ENCODE measurements around the gene MAN2B2.

The MAN2B2 gene

DNA sequence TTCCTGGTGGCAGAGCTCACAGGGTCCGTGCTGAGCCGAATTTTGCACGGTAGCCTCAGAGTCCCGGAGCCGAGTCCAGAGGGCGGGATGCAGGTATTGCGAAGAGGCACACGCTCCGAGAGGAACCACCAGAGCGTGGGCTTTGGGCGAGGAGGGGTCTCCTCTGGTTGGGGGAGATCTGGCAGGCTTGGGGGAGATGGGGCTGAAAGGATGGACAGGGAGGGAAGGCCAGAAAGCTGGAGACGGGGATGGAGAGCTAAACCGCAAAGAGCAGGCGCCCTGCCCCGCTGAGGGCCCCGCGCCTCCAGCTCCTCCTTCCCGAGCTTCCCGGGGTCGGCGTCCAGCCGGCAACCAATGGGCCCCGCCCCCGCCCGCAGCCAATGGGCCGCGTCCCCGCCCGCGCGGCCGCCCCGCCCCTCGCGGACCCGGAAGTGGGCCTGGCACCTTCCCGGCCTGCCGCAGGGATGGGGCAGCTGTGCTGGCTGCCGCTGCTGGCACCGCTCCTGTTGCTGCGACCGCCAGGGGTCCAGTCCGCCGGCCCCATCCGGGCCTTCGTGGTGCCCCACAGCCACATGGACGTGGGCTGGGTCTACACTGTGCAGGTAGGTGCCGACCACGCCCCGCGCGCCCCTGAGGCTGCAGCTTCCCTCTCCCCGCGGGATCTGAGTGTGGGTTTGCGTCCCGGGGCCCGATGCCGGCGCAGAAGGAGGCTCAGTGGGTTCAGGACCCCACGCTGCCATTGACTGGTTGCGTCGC is at the start of gene MAN2B2:
Gene MAN2B2, plus strand, starts transcription at position 443 of the 756 bp plus-strand sequence. Its CDS starts 22 bp downstream, at position 465.
- DNase-seq (ENCODE audit: low read depth), result peak; percentile 69

DNA sequence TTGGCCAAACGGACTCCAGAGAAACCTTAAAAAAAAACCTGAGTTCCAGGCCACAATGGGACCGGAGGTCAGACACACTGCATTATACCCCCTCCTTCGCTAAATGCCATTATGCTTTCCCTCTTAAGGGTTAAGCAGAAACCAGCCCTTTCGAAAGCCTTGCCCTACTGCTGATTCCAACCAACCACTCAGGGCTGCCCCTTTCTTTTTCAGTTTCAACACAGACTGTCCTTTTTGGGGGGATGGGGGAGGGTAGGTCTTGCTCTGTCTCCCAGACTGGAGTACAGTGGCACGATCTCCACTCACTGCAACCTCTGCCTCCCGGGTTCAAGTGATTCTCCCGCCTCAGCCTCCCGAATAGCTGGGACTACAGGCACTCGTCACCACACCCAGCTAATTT is 49.5 kb upstream of the MAN2B2 start:
- DNase-seq (ENCODE audit: low read depth), result no peak

DNA sequence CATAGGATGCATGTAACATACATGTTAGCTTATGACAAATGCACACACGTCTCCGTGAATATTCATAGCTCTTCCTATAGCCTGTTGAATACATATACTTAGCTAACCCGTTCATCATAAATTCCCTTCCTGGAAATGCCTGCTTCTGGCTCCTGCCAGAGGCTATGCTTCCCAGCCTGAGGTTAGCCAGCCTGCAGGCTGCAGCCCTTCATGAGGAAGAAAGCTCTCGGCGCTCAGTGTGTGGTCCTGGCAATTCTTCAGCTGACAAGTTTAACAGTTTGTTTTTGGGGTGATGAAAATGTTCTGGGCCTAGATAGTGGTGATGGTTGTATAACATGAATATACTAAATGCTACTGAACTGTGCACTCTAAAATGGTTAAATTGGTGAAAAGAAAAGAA is 48.8 kb upstream of the MAN2B2 start:
- no peak for DNase-seq (ENCODE audit: low read depth)

DNA sequence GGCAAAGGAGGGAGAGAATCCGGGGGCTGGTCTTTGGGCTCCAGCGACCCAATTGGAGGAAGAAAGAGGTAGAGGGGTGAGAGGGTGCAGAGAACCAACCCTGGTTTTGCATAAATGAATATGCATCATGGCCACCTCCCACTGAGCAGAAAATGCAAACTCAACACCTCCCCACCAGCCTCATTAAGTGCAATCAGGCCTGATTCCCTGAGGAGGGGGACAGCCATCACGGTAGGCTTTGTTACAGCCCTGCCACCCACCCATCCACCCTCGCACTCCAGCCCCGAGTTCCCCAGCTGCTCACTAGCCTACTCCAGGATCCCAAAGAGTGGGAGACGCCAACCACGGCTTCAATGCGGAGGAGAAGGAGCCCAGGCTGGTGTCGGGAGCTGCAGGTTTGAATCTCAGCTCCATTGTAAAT is 48.3 kb upstream of the MAN2B2 start:
- no peak for DNase-seq (ENCODE audit: low read depth)

DNA sequence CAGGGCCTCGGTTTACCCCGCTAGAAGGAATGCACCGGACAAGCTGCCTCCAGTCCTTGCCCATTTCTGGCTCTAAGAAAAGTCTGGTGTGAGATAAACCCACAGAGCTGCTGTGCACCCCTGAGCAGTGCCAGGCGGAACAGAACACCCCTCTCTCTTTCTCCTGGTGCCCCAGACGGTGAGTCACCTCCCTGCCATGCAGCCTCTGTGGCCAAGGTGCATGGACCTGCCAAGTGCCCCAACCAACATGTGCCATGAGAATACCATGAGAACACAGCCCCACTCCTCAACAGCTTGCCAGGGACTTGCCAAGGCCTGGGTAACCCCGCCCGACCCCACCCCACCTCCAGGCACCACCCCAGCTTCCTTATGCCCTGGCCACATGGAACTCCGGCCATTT is 47.7 kb upstream of the MAN2B2 start:
- DNase-seq (ENCODE audit: low read depth), result no peak

DNA sequence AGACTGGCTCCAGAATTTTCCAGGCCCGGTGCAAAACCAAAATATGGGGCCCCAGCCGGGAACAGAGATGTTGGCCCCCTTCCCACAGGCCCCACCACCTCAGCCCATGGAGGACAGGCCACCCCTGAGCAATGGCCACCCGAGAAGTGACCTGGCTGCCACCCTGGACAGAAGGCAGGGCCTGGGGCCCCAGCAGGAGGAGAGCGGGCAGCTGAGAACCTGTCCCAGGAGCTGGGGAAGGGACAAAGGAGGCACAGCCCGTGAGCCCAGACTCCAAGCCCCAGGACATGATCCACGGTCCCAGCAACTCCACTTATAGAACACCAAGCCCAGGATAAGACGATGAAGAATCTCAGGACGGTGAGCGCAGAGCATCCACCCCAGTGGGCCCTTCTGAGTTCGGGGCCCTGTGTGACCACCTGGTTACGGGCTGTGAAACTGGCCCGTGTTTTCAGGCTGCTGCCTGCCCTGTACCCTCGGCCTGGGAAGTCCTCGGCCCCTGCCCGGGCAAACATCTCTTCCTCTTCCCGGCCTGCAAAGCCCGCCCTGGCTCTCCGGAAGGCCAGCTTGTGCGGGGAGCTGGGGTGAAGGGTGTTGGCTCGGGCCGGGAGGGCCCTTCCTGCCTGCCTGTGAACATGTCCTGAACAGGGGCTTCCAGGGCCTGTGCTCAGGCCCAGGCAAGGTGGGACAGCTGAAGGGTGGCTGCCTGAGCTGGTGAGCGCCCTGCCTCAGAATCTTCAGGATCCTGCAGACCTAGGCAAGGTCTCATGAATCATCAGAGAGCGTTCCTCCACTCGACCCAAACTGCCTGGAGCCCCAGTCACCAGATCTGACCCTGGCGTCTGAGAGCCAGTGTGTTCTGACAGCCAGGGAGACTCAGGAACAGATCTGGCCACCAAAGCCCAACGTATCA is 47.0 kb upstream of the MAN2B2 start:
- DNase-seq (ENCODE audit: low read depth), result no peak

DNA sequence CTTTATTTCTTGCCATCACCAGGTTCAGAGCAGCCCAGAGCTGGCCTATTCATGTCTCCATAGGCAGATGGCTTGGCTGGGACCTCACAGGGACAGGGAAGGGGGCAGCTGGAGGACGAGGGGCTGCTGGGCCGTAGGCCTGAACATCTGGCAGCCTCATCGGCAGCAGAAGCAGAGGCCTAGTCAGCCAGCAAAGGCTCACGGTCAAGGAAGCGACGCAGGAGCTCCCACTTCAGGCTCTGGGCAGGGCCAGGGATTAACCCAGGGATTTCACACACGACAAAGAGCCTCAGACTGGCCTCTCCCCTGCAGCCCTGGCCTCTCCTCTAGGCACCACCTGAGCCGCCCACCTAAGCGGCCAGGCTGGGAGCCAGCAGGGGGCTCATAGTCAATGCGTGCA is 46.0 kb upstream of the MAN2B2 start:
- DNase-seq (ENCODE audit: low read depth), result no peak

DNA sequence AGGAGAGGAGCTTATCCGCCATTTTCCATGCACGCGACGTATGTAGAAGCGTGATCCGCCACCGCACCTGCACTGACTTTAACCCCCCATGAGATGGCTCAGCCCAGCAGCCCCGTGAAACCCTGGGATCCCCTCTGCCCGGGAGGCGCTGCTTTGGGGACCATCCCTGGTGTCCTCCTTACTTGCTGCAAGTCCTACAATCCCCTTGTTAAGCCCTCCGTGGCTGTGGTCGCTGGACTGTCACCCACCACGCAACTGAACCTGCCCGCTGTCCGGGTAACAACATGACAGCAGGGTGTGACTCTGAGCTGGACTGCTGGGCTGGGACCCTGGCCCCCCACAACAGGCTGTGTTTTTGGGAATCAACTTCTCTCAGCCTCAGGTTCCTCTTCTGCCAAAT is 44.7 kb upstream of the MAN2B2 start:
- no peak for DNase-seq (ENCODE audit: low read depth)

DNA sequence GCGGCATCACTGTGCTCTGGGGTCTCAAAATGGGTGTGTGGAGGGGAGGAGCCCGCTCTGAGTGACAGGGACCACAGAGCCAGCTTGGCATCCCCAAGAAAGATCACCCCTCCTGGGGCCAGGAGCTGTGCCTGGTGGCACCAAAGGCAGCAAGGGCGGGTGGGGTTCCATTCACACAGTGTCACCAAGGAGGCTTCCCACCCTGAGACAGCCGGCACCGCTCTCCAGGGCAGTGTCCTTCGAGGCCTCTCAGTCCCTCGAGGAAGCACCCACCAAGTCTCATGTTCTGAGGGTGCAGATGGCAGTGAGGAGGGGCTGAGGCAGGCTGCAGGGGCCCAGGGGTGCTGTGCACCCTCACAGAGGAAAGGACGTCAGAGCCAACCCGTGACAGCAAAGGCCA is 44.0 kb upstream of the MAN2B2 start:
- DNase-seq (ENCODE audit: low read depth), result no peak

DNA sequence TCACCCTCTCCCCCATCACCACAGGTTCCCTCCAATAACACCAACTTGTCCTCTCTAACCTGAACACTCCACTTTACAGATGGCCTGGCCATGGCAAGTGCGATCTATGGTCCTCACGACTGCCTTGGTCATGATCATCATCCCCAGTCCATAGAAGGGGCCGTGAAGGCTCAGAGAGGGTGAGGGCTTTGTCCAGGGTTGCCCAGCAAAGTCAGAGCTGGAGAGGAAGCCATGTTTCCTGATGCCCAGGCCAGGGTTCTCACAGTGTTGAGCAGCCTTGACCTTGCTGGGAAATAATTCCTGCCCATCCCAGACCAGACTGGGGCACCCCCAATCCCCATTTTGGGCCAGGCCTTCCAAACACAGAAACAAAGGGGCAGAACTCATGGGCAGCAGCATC is 42.9 kb upstream of the MAN2B2 start:
- DNase-seq (ENCODE audit: low read depth), result no peak

DNA sequence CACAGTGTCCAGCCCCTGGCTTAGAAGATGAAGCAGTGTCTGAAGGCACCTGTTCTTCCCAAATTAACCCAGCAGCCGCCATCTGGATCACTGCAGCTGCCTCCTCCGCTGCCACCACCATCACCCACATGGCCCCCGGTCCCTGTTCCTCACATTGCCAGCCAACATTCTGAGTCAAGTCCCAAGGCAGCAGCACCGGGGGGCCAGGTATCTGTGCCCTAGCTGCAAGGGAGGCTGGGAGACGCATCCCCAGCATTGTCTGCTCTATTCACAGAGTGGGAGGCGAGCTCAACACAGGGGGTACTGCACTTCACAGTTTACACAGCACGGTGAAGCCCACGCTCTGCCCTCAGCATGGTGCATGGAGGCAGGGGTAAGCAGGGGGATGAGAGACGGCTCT is 42.3 kb upstream of the MAN2B2 start:
- no peak for DNase-seq (ENCODE audit: low read depth)

DNA sequence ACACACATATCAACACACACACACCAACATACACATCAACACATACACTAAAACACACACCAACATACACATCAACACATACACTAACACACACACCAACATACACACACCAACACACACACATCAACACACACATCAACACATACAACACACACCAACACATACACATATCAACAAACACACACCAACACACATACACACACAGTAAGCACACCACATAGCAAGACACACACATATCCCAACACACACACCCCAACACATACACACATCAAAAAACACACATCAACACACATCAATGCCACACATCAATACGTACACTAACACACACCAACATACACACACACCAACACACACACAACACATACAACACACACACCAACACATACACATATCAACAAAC is 40.9 kb upstream of the MAN2B2 start:
- DNase-seq (ENCODE audit: low read depth), result no peak

DNA sequence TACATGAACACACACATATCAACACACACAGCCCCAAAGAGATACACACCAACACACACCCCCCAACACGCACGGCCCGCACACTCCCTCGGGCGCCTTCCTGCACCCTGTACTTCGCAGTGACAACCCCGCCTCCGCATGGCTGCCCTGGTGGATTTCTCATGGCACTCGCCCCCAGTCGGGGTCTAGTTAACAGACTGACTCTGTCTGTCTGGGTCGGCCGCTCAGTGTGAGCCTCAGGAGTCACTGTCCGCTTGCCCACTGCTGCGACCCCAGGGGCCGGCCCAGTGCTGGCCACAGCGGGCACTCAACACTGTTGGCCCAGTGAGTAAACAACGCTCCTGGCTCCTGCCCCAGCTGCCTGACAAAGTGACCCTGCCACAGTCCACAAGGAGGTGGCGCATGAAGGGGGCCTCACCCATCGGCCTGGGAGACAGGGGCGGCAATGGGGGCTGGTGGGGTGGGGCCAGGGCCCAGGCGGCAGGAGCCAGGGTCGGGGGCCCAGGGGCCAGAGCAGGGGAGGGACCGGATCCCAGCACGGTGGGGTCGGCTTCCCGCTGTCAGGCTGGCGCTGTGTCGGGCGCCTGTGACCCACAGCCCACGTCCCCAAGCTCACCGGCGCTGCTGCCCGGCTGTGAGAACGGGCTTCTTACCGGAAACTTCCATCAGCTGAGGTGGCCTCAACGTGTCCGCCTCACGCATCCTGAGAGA is 40.2 kb upstream of the MAN2B2 start:
- DNase-seq (ENCODE audit: low read depth), result no peak

DNA sequence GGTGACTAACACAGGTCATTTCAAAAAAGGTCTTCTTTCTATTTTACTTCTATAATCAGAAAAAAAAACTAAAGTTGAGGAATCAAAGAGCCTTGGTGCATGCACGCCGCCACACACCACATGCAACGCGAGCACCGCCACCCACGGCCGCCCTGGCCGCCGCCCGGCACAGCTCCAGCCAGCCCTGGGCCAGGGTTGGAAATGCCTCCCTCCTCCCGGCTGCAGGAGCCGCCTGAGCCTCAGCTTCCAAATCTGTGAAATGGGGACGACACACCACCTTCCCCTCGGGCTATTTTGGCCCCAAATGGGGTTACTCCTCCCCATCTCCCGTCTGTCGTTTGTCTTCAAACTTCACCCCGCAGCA is 39.7 kb upstream of the MAN2B2 start:
- no peak for DNase-seq (ENCODE audit: low read depth)

DNA sequence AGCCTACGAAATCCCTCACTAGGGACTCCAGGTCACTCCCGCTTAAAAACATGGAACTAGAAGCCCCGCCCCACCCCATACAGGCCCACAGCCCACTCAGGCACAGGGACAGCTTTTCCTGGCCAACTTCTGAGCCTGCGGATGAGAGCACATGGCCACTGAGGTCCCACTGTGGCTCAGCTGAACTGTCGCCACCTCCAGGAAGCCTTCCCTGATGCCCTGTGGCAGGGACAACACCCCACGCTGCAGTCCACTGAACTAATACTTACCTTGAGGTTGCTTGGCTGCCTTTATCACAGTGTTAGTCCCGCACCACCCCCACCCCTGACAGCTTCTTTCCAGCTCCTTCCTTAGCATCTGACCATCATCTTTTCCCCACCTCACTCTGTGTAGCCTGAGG is 39.3 kb upstream of the MAN2B2 start:
- no peak for DNase-seq (ENCODE audit: low read depth)

DNA sequence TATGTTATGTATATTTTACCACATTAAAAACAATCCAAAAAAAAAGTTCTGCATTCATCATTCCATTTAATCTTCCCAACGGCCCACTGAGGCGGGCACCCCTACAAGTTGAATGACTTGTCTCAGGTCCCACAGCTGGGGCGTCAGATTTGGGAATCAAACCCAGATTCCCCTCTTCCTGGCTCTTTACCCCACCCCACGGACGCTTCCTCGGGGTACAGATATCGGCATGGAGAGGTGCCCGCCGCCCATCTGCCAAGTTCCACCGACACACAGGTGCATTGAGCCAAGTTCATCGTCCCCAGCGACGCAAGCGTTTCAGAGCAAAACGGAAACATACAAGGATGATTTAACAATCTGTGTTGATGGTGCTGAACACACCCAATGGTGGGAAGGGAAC is 36.9 kb upstream of the MAN2B2 start:
- DNase-seq (ENCODE audit: low read depth), result no peak

DNA sequence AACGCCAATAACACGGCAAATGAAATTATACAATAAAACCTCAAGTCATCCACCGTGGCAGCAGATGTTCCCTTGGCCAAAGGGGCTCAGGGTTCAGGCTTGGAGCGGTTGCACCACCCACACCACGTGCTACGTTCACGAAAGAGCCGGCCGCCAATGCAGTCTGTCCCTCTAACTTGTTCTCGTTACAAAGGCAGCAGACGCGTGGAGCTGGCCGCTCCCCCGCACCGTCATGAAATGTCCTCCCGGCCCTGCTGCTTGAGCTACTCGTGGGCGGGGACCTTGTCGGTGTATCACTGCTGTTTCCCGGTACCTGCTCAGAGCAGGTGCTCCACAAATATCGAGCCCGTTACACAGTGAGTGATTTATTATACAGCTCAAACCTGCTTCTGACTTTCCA is 36.4 kb upstream of the MAN2B2 start:
- no peak for DNase-seq (ENCODE audit: low read depth)

DNA sequence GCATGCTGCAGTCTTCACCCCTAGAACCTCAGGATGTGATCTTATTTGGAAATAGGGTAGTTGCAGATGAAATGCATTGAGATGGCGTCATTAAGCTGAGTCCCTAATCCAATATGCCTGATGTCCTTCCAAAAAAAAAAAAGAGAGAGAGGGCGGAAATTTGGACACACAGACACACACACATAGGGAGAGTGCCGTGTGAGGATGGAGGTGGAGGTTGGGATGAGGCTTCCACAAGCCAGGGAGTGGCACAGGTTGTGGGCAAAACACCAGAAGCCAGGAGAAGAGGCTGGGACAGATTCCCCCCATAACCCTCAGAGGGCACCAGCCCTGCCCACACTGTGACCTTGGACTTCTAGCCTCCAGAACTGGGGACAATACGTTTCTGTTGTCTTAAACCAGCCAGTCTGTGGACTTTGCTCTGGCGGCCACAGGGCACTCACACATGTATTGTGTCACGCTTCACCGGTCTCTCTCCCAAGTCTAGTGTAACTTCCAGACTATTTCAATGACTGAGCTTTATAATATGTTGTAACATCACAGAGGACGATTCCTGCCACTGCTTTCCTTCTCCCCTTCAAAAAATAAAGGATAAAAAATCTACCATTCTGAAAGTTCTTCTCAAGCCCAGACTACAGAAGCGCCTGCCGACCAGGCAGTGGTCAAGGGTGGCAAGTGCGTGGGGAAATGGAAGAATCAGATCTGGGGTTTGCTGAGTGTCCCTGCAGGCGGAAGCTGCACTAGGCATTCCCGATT is 35.8 kb upstream of the MAN2B2 start:
- DNase-seq (ENCODE audit: low read depth), result no peak

DNA sequence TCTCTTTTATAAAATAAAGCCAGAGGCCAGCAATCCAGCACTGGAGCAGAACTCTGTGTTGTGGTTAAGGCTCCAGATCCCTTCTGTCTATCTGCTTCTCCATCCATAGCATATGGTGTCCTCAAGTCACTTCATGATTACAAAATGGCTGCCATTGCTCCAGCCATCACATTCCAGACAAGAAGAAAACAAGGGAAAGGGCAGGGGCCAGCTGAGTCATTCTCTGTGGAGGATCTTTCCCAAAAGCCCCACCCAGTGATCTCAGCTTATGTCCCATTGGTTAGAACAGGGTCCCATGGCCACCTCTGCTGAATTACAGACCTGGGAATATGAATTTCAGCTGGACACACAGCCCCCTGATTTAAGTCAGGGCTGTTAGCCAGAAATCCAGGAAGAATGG is 34.1 kb upstream of the MAN2B2 start:
- no peak for DNase-seq (ENCODE audit: low read depth)

DNA sequence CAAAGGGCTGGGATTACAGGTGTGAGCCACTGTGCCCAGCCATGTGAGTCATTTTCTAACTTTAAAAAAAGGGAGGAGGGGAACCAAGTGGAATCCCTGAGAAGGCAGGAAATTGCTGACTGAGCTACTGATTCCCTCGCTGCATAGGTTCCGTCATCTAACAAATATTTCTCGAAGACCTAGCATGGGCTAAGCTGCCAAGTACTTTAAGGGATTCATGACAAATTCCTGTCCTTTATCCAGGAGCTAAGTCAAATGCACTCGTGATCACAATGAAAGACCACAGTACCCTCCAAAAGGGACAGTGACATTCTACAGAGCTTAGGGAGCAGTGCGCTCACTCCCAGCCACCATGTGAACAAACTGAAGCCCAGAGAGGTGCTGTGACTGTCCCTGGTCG is 33.2 kb upstream of the MAN2B2 start:
- DNase-seq (ENCODE audit: low read depth), result no peak

DNA sequence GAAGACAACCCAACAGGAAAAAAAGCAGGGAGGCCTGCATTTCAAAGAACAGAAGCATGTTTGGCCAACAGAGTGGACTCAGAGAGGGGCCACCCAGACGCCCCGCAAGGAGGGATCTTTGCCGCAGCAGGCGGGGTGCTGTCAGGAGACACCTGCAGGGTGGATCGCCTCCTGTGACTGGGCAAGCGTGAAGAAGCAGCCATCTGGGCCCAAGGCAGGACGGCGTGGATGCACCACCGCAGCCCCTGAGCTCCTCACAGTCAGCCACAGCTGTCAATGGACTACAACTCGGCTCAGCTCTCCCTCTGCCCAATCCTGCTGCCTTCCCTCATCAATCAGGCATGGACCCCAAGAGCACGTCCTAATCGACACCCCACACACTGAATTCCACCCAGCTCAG is 32.0 kb upstream of the MAN2B2 start:
- DNase-seq (ENCODE audit: low read depth), result no peak

DNA sequence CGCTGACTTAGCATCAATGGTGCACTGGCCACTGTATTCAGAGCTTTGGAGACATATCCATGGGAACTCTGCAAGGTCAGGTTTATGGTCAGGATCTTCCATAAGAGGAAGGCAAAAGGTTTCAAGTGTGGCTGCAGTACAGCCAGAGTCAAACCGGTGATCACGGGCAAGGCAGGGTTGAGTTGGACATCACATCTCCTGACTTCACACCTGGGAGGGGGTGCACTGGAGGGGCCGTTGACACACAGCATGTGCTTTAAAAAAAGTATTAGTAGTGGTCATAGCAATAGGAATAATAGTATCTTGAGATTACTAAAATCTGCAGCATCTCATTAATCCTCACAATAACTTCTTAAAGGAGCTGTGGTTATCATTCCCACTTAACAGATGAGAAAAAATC is 28.9 kb upstream of the MAN2B2 start:
- DNase-seq (ENCODE audit: low read depth), result no peak
